Heart right ventricle (tissue), 16 donors: Measurements from ENCODE around the gene GMEB2. TPM values are rescaled to one million over a fixed set of nuclear protein-coding genes. Genes with fewer than 3 reads are reported as not detected.

Experiments used
- ATAC-seq, 8 donors: fragments of 200-7000 bp; cut with Tn5 transposase; one replicate each; pipeline ENCODE4 v1.9.1; 2020; ENCODE audit warnings: mild to moderate bottlenecking in 8 of 8, moderate library complexity in 8 of 8, moderate number of reproducible peaks in 1 of 8
- DNase-seq, 2 donors: peaks; one replicate each; pipeline ENCODE4 v3.0.0-alpha.2; 2020
- H3K27ac ChIP-seq, 10 donors: fragments of 200-600 bp; sonication (generic) in 2 of 10; one replicate each; pipeline versions ENCODE4 v1.5.0 to v1.8.0; 2020 to 2022; ENCODE audit warnings: mild to moderate bottlenecking in 3 of 10
- H3K27me3 ChIP-seq, 7 donors: fragments of 200-600 bp; one replicate each; pipeline ENCODE4 v1.8.0; 2021 to 2022; ENCODE audit warnings: mild to moderate bottlenecking in 2 of 7
- H3K36me3 ChIP-seq, 9 donors: fragments of 200-600 bp; sonication (generic) in 1 of 9; one replicate each; pipeline versions ENCODE4 v1.5.0 to v1.8.0; 2020 to 2022; ENCODE audit warnings: mild to moderate bottlenecking in 2 of 9
- H3K4me1 ChIP-seq, 9 donors: fragments of 200-600 bp; sonication (generic) in 1 of 9; one replicate each; pipeline versions ENCODE4 v1.5.0 to v1.8.0; 2020 to 2022; ENCODE audit warnings: mild to moderate bottlenecking in 4 of 9
- H3K4me3 ChIP-seq, 10 donors: fragments of 200-600 bp; sonication (generic) in 2 of 10; one replicate each; pipeline versions ENCODE4 v1.5.0 to v1.8.0; 2020 to 2022; ENCODE audit warnings: mild to moderate bottlenecking in 7 of 10, moderate library complexity in 2 of 10
- H3K9me3 ChIP-seq, 11 donors: fragments of 200-600 bp in 10 of 11; sonication (generic) in 2 of 11; one replicate each; pipeline versions ENCODE4 v1.5.0 to v1.8.0; 2013 to 2022; ENCODE audit warnings: mild to moderate bottlenecking in 2 of 11, control low read depth in 1 of 11, moderate library complexity in 1 of 11
- WGBS, 2 donors: extraction: QIAGEN DNeasy Blood & Tissue Kit; methylation state at CpG; one replicate each; pipeline ENCODE4 v1.1.7; 2013; ENCODE audit warnings: inconsistent platforms in 1 of 2; 5-methylcytosine and 5-hydroxymethylcytosine counted together
- intact Hi-C, 10 donors: fragments of 100-400 bp; cut with DNase I; formaldehyde crosslinking; loops; one replicate each; pipeline versions ENCODE4 v1.11.1 to v1.14.2; 2022
- polyA plus RNA-seq, 2 donors: library from polyadenylated mRNA; stranded (reverse); fragments of 200-250 nt; gene quantifications; one replicate each; pipeline ENCODE4 v1.2.3, GENCODE V29; 2013
- total RNA-seq, 10 donors: library from RNA; stranded (reverse); fragmentation: NEBNext Ultra II Directional in 3 of 10; extraction: Animal tissue kit (Norgen Biotek cat#: 25700) in 3 of 10; gene quantifications; one replicate each; pipeline versions ENCODE4 v1.2.1 to v1.2.4, GENCODE V29; 2021 to 2023
- TF ChIP-seq, protein P1 (sequence below), 9 donors: fragments of 200-600 bp; sonication (generic) in 2 of 9; IDR thresholded peaks; one replicate each; pipeline versions ENCODE4 v1.5.0 to v1.8.0; 2021 to 2022; ENCODE audit warnings: antibody characterized with exemption in 9 of 9, mild to moderate bottlenecking in 5 of 9, moderate library complexity in 1 of 9
- donor health status: Arrhythmogenic right ventricular cardiomyopathy.
- donor health status: ischemic (EF 13 %, LVEDD 7.1; RV severe dilation, severe dysfunction).
- donor health status: healthy with polysubstance abuse.
- donor health status: DM: no; HTN: yes; CAD: no.
- donor health status: DM: no; HTN: no; CAD: no.
- donor health status: ischemic (EF 25% LVEDD 6.9; RV normal size, moderate dysfunction).
- donor health status: ischemic (EF 25% LVEDD 5.7; RV mildly dilated, moderate dysfunction).
- donor health status: healthy.
- donor health status: DM: yes; HTN: yes; CAD: no.
- donor health status: Ischemic cardiomyopathy.
- donor health status: ischemic (EF 35%, LVEDD 5.7; RV mildly dilated, moderate dysfunction).
- donor health status: nonischemic (EF 11% LVEDD 7.7; RV severe dilation, severe dysfunction).
- donor health status: DM: yes; HTN: yes; CAD: no.
- donor health status: PGD.
- donor health status: ischemic (EF 29% LVEDD 5.4; RV normal size, mild dysfunction).
- donor health status: nonischemic (EF 23%, LVEDD 6.1; RV moderate dilation, normal function).

GMEB2 gene
- total and polyA plus RNA-seq, 12 donors: 4.9 to 8.2 (median 5.9) TPM

- TF ChIP-seq, protein P1, sequence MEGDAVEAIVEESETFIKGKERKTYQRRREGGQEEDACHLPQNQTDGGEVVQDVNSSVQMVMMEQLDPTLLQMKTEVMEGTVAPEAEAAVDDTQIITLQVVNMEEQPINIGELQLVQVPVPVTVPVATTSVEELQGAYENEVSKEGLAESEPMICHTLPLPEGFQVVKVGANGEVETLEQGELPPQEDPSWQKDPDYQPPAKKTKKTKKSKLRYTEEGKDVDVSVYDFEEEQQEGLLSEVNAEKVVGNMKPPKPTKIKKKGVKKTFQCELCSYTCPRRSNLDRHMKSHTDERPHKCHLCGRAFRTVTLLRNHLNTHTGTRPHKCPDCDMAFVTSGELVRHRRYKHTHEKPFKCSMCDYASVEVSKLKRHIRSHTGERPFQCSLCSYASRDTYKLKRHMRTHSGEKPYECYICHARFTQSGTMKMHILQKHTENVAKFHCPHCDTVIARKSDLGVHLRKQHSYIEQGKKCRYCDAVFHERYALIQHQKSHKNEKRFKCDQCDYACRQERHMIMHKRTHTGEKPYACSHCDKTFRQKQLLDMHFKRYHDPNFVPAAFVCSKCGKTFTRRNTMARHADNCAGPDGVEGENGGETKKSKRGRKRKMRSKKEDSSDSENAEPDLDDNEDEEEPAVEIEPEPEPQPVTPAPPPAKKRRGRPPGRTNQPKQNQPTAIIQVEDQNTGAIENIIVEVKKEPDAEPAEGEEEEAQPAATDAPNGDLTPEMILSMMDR (IDR thresholded peaks at IDR 0.05): no peak
- Histone ChIP-seq H3K4me3 (no peak overlapping the region), H3K27ac (no peak overlapping the region), H3K36me3 (no peaks in the 10 kb centered on the region), H3K27me3 (peaks cover 0 to 14% (median 4%) of the 10 kb centered on the region in 7 donors), H3K9me3 (no peaks in the 10 kb centered on the region), H3K4me1 (peaks cover 0 to 28% (median 10%) of the 10 kb centered on the region in 9 donors)
- intact Hi-C loops: loop anchor here in 2 of 10 donors (2.0 to 10.0 kb wide), 2 partner anchors 344 to 434 kb away; no protein-coding TSS in a partner anchor
- DNase-seq: no peak
- 62 to 68% methylated on average over 49 of the region's 49 CpGs for WGBS, 2 donors
- no peak for ATAC-seq
These were observed 86.3 kb downstream of the GMEB2 start for GRCh38 chr20:63540417-63541186.

- no peak overlapping the region for H3K4me3 ChIP-seq
- H3K27me3 ChIP-seq: peaks cover 0 to 22% (median 8%) of the 10 kb centered on the region in 7 donors
- DNase-seq (no peak), ATAC-seq (no peak)
- TF ChIP-seq, protein P1 (IDR thresholded peaks at IDR 0.05): no peak
- no peaks in the 10 kb centered on the region for H3K36me3 ChIP-seq
- WGBS, 2 donors: 89 to 92% methylated on average over 29 of the region's 29 CpGs
- intact Hi-C loops: loop anchor here (2.0 to 10.0 kb wide), 10 partner anchors 38 to 435 kb away; partner anchors contain the start of genes TPD52L2 (in 5 of the 10) and ABHD16B (in 3 of the 10)
- H3K27ac ChIP-seq: no peak overlapping the region
- no peaks in the 10 kb centered on the region for H3K9me3 ChIP-seq
- H3K4me1 ChIP-seq: peaks cover 0 to 31% (median 16%) of the 10 kb centered on the region in 9 donors
These were observed 87.2 kb downstream of the GMEB2 start for GRCh38 chr20:63539441-63540370.

GRCh38 chr20:63539092-63539430 is 87.8 kb downstream of the GMEB2 start:
- H3K27ac ChIP-seq: no peak overlapping the region
- peaks cover 0 to 28% (median 14%) of the 10 kb centered on the region in 7 donors for H3K27me3 ChIP-seq
- intact Hi-C loops: loop anchor here in 9 of 10 donors (2.0 to 10.0 kb wide), 9 partner anchors 38 to 436 kb away; partner anchors contain the start of genes TPD52L2 (in 5 of the 9) and ABHD16B (in 3 of the 9)
- TF ChIP-seq, protein P1 (IDR thresholded peaks at IDR 0.05): no peak
- H3K36me3 ChIP-seq: no peaks in the 10 kb centered on the region
- H3K4me1 ChIP-seq: peaks cover 0 to 34% (median 16%) of the 10 kb centered on the region in 9 donors
- DNase-seq: no peak
- H3K4me3 ChIP-seq: no peak overlapping the region
- 80 to 85% methylated on average over 12 of the region's 12 CpGs for WGBS, 2 donors
- no peaks in the 10 kb centered on the region for H3K9me3 ChIP-seq
- ATAC-seq: no peak
